ENCODE results near the gene INCA1.

DNA sequence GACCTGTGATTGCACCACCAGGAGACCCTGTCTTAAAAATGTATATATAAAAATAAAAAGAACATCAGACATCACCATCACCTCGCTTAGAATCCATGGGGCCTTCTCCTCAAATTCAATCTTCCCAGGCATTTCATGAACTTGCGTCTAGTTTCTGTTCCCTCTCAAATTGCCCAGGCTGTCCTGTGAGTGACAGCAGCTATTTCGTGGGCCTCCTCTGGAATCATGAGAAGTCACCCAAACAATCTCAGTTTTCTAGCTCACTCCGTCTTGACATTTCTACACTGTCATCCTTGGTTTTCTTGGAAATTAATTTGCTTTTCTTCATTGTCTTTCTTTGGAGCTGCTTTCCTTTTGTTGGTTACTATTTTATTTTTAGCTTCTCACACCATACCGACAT, 30.6 kb upstream of the INCA1 start:
- TF ChIP-seq POLR2AphosphoS5 (IDR thresholded peaks at IDR 0.05) (no peak), POLR2A (IDR thresholded peaks at IDR 0.05) (no peak), EP300 (IDR thresholded peaks at IDR 0.05) (no peak)
- TF ChIP-seq, protein P1, sequence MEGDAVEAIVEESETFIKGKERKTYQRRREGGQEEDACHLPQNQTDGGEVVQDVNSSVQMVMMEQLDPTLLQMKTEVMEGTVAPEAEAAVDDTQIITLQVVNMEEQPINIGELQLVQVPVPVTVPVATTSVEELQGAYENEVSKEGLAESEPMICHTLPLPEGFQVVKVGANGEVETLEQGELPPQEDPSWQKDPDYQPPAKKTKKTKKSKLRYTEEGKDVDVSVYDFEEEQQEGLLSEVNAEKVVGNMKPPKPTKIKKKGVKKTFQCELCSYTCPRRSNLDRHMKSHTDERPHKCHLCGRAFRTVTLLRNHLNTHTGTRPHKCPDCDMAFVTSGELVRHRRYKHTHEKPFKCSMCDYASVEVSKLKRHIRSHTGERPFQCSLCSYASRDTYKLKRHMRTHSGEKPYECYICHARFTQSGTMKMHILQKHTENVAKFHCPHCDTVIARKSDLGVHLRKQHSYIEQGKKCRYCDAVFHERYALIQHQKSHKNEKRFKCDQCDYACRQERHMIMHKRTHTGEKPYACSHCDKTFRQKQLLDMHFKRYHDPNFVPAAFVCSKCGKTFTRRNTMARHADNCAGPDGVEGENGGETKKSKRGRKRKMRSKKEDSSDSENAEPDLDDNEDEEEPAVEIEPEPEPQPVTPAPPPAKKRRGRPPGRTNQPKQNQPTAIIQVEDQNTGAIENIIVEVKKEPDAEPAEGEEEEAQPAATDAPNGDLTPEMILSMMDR (IDR thresholded peaks at IDR 0.05) = no peak

Measured in suprapubic skin (tissue), 4 donors.